Liver (tissue), 9 donors: ENCODE measurements around the gene LMF2. TPM values are rescaled to one million over a fixed set of nuclear protein-coding genes. Genes with fewer than 3 reads are reported as not detected.

Experiments used
- DNase-seq: peaks from one replicate; pipeline ENCODE4 v3.0.0-alpha.2; 2017; ENCODE audit warnings: low spot score
- H3K27ac ChIP-seq, 2 donors: one replicate each; pipeline ENCODE4 v1.7.0; 2013; ENCODE audit warnings: inconsistent platforms in 2 of 2, low read length in 2 of 2, control low read depth in 1 of 2, low read depth in 1 of 2, mild to moderate bottlenecking in 1 of 2
- H3K27me3 ChIP-seq, 4 donors: one replicate each; pipeline versions ENCODE4 v1.6.1 to v1.7.0; 2013; ENCODE audit warnings: low read length in 3 of 4, inconsistent platforms in 1 of 4, mild to moderate bottlenecking in 1 of 4, moderate library complexity in 1 of 4; ENCODE audit not compliant: control insufficient read depth in 4 of 4, insufficient read depth in 4 of 4
- H3K36me3 ChIP-seq, 4 donors: one replicate each; pipeline versions ENCODE4 v1.6.1 to v1.7.0; 2013; ENCODE audit warnings: low read length in 3 of 4, mild to moderate bottlenecking in 3 of 4, low read depth in 1 of 4, moderate library complexity in 1 of 4; ENCODE audit not compliant: control insufficient read depth in 4 of 4, insufficient read depth in 3 of 4
- H3K4me1 ChIP-seq, 4 donors: one replicate each; pipeline versions ENCODE4 v1.6.1 to v1.7.0; 2013; ENCODE audit warnings: low read length in 3 of 4, mild to moderate bottlenecking in 3 of 4, moderate library complexity in 1 of 4; ENCODE audit not compliant: control insufficient read depth in 4 of 4, insufficient read depth in 4 of 4
- H3K4me3 ChIP-seq, 3 donors: one replicate each; pipeline versions ENCODE4 v1.6.1 to v1.7.0; 2013; ENCODE audit warnings: low read length in 3 of 3, control low read depth in 1 of 3, low read depth in 1 of 3, mild to moderate bottlenecking in 1 of 3
- H3K9ac ChIP-seq, 2 donors: one replicate each; pipeline ENCODE4 v1.7.0; 2013; ENCODE audit warnings: low read length in 2 of 2, mild to moderate bottlenecking in 2 of 2, moderate library complexity in 2 of 2, control low read depth in 1 of 2, low read depth in 1 of 2
- H3K9me3 ChIP-seq, 4 donors: one replicate each; pipeline versions ENCODE4 v1.6.1 to v1.7.0; 2013; ENCODE audit warnings: low read length in 3 of 4; ENCODE audit not compliant: control insufficient read depth in 4 of 4
- ATF3 ChIP-seq: IDR thresholded peaks from 2 replicates; pipeline ENCODE4 v1.6.1; 2016; ENCODE audit warnings: antibody characterized with exemption
- CTCF ChIP-seq: fragments of 150-350 bp; IDR thresholded peaks from 2 replicates; pipeline ENCODE4 v1.5.1; 2017; ENCODE audit warnings: improper control_type of control experiment, low read depth, low read length; ENCODE audit not compliant: missing input control
- EGR1 ChIP-seq, 2 donors: IDR thresholded peaks; 2 replicates each; pipeline ENCODE4 v1.6.1; 2016 to 2018; ENCODE audit warnings: antibody characterized with exemption in 2 of 2, low read depth in 2 of 2
- FOXA1 ChIP-seq: IDR thresholded peaks from 2 replicates; pipeline ENCODE4 v1.6.1; 2016; ENCODE audit warnings: antibody characterized with exemption
- FOXA2 ChIP-seq: IDR thresholded peaks from 2 replicates; pipeline ENCODE4 v1.6.1; 2016; ENCODE audit warnings: antibody characterized with exemption
- GABPA ChIP-seq, 2 donors: IDR thresholded peaks in 1 of 2; conservative IDR thresholded peaks in 1 of 2; 2 replicates each; pipeline ENCODE4 v1.6.1; 2016; ENCODE audit warnings: antibody characterized with exemption in 2 of 2, mild to moderate bottlenecking in 1 of 2, moderate library complexity in 1 of 2
- HNF4G ChIP-seq: IDR thresholded peaks from 2 replicates; pipeline ENCODE4 v1.6.1; 2016; ENCODE audit warnings: antibody characterized with exemption
- NR2F2 ChIP-seq: IDR thresholded peaks from 2 replicates; pipeline ENCODE4 v1.6.1; 2016; ENCODE audit warnings: antibody characterized with exemption
- RAD21 ChIP-seq, 2 donors: IDR thresholded peaks; 2 replicates each; pipeline ENCODE4 v1.6.1; 2016; ENCODE audit warnings: antibody characterized with exemption in 2 of 2, mild to moderate bottlenecking in 2 of 2
- REST ChIP-seq: IDR thresholded peaks from 2 replicates; pipeline ENCODE4 v1.6.1; 2016; ENCODE audit warnings: antibody characterized with exemption, mild to moderate bottlenecking
- RXRA ChIP-seq, 2 donors: IDR thresholded peaks; 2 replicates each; pipeline ENCODE4 v1.6.1; 2017 to 2018; ENCODE audit warnings: antibody characterized with exemption in 2 of 2, mild to moderate bottlenecking in 1 of 2
- SP1 ChIP-seq: IDR thresholded peaks from 2 replicates; pipeline ENCODE4 v1.6.1; 2018; ENCODE audit warnings: antibody characterized with exemption, mild to moderate bottlenecking
- TAF1 ChIP-seq: conservative IDR thresholded peaks from 2 replicates; pipeline ENCODE4 v1.6.1; 2016; ENCODE audit warnings: antibody characterized with exemption, mild to moderate bottlenecking
- YY1 ChIP-seq: IDR thresholded peaks from 2 replicates; pipeline ENCODE4 v1.6.1; 2016; ENCODE audit warnings: antibody characterized with exemption, mild to moderate bottlenecking
- WGBS: extraction: QIAGEN DNeasy Blood & Tissue Kit; methylation state at CpG from one replicate; pipeline ENCODE4 v1.1.7; 2013; 5-methylcytosine and 5-hydroxymethylcytosine counted together
- polyA plus RNA-seq, 2 donors: library from polyadenylated mRNA; stranded (reverse) in 1 of 2; unstranded in 1 of 2; fragments of 200-250 nt in 1 of 2; fragments of >200 nt in 1 of 2; fragmentation: Nextera tagmentation in 1 of 2; extraction: Ambion mirVana in 1 of 2; gene quantifications; one replicate each; pipeline versions ENCODE4 v1.2.1 to v1.2.3, GENCODE V29; 2013 to 2015
- total RNA-seq, 2 donors: library from RNA; depleted of rRNA; stranded (reverse); fragments of >200 nt; gene quantifications; one replicate each; pipeline ENCODE4 v1.2.3, GENCODE V29; 2014
- TF ChIP-seq, protein P1 (sequence below): IDR thresholded peaks from 2 replicates; pipeline ENCODE4 v1.6.1; 2016; ENCODE audit warnings: antibody characterized with exemption
- TF ChIP-seq, protein P2 (sequence below): IDR thresholded peaks from 2 replicates; pipeline ENCODE4 v1.6.1; 2016; ENCODE audit warnings: antibody characterized with exemption
- donor health status: healthy.
- donor health status: healthy.
- donor health status: healthy.
- donor health status: healthy.
- donor health status: healthy.

The LMF2 gene
- total and polyA plus RNA-seq, 4 donors = 16.7 to 35.6 (median 25.9) TPM

DNA sequence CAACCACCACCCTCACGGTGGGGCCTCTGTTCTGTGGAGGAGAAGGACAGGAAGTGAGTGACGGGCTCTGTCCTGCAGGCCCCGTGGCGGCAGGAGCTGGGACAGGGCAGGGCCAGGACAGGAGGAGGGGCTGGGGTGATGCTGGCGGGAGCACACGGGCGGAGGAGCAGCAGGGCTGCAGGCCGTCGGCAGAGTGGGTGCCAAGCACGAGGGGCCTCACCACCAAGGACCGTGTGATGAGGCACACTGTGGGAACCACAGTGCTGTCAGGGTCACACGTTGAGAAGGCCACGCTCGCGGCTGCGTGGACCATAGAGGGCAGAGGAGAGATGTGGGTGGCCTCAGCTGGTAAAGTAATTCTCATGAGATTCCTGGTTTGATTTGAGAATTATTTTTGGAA, 9.4 kb upstream of the LMF2 start:
- 88% methylated on average over 16 of the region's 16 CpGs for WGBS
- peaks cover 2 to 37% (median 9%) of the 10 kb centered on the region in 4 donors for H3K36me3 ChIP-seq
- no peak overlapping the region for H3K9ac ChIP-seq
- no peaks in the 10 kb centered on the region for H3K27me3 ChIP-seq
- H3K9me3 ChIP-seq = no peaks in the 10 kb centered on the region
- TF ChIP-seq EGR1 (IDR thresholded peaks at IDR 0.05; ENCODE audit: low read depth in 2 of 2) (no peak), TAF1 (no peak), SP1 (no peak), RXRA (IDR thresholded peaks at IDR 0.05) (no peak), ATF3 (no peak)
- no peak overlapping the region for H3K4me3 ChIP-seq
- H3K4me1 ChIP-seq = no peaks in the 10 kb centered on the region
- no peak for DNase-seq
- H3K27ac ChIP-seq = no peak overlapping the region

DNA sequence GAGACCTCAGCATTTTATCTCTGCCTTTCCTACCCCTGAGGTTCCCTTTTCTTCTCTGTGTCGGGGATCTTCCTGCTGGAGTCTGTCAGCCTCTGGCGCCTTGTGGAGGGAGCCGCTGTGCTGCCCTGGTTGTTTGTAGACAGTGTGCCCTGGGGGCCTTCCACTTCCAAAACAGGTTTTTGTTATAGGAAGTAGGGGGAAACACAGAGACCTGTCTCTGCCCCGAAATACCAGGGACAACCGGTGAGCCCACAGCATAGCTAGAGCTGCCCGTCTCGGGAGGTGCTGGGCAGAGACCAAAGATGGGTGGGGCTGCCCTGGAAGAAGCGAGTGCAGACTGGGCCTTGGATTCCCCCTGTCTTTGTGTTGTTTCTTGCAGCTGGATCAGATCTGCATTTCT, 8.6 kb upstream of the LMF2 start:
- peaks cover 2 to 29% (median 8%) of the 10 kb centered on the region in 4 donors for H3K36me3 ChIP-seq
- H3K27me3 ChIP-seq = no peaks in the 10 kb centered on the region
- H3K27ac ChIP-seq = no peak overlapping the region
- no peak overlapping the region for H3K9ac ChIP-seq
- 94% methylated on average over 8 of the region's 8 CpGs for WGBS
- H3K9me3 ChIP-seq = no peaks in the 10 kb centered on the region
- no peak for DNase-seq
- H3K4me1 ChIP-seq = no peaks in the 10 kb centered on the region
- no peak overlapping the region for H3K4me3 ChIP-seq
- TF ChIP-seq NR2F2 (no peak), HNF4G (no peak), ATF3 (no peak), CTCF (no peak), EGR1 (IDR thresholded peaks at IDR 0.05; ENCODE audit: low read depth in 2 of 2) (no peak), SP1 (no peak), RXRA (IDR thresholded peaks at IDR 0.05) (no peak), YY1 (no peak), FOXA2 (no peak)

- no peak for DNase-seq
- Histone ChIP-seq H3K27me3 (no peaks in the 10 kb centered on the region), H3K36me3 (peaks cover 0 to 11% (median 3%) of the 10 kb centered on the region in 4 donors), H3K9ac (no peak overlapping the region), H3K9me3 (no peaks in the 10 kb centered on the region), H3K4me1 (peaks cover 7 to 12% (median 12%) of the 10 kb centered on the region in 4 donors), H3K27ac (no peak overlapping the region), H3K4me3 (no peak overlapping the region)
- 98% methylated on average over 15 of the region's 15 CpGs for WGBS
- TF ChIP-seq CTCF (no peak), REST (no peak), RAD21 (IDR thresholded peaks at IDR 0.05) (no peak), FOXA1 (no peak), GABPA (IDR thresholded peaks at IDR 0.05 in 1 of 2, conservative IDR thresholded peaks at IDR 0.05 in 1 of 2) (no peak), TAF1 (no peak), SP1 (no peak), ATF3 (no peak), YY1 (no peak), EGR1 (IDR thresholded peaks at IDR 0.05; ENCODE audit: low read depth in 2 of 2) (no peak), FOXA2 (no peak), RXRA (IDR thresholded peaks at IDR 0.05) (no peak)
- TF ChIP-seq, protein P1, sequence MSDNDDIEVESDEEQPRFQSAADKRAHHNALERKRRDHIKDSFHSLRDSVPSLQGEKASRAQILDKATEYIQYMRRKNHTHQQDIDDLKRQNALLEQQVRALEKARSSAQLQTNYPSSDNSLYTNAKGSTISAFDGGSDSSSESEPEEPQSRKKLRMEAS = no peak
- TF ChIP-seq, protein P2, sequence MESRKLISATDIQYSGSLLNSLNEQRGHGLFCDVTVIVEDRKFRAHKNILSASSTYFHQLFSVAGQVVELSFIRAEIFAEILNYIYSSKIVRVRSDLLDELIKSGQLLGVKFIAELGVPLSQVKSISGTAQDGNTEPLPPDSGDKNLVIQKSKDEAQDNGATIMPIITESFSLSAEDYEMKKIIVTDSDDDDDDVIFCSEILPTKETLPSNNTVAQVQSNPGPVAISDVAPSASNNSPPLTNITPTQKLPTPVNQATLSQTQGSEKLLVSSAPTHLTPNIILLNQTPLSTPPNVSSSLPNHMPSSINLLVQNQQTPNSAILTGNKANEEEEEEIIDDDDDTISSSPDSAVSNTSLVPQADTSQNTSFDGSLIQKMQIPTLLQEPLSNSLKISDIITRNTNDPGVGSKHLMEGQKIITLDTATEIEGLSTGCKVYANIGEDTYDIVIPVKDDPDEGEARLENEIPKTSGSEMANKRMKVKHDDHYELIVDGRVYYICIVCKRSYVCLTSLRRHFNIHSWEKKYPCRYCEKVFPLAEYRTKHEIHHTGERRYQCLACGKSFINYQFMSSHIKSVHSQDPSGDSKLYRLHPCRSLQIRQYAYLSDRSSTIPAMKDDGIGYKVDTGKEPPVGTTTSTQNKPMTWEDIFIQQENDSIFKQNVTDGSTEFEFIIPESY = no peak
These were observed 5.7 kb upstream of the LMF2 start for GRCh38 chr22:50513175-50513574.
